AG09309 (cell line): Measurements from ENCODE around the gene SEMA3F.

Experiments
- DNase-seq: peaks from one replicate; pipeline ENCODE4 v3.0.0-alpha.2; 2010; ENCODE audit warnings: low read depth
- H3K4me3 ChIP-seq: 2 replicates; pipeline ENCODE4 v1.5.1; 2011; ENCODE audit warnings: mild to moderate bottlenecking, low read depth, low read length, moderate library complexity; ENCODE audit not compliant: control insufficient read depth
- TF ChIP-seq, protein P1 (sequence below): IDR thresholded peaks from 2 replicates; pipeline ENCODE4 v1.5.1; 2011; ENCODE audit warnings: mild to moderate bottlenecking, low read depth, low read length, inconsistent platforms; ENCODE audit not compliant: insufficient read depth, control insufficient read depth; ENCODE audit errors: missing control alignments

SEMA3F gene

DNA sequence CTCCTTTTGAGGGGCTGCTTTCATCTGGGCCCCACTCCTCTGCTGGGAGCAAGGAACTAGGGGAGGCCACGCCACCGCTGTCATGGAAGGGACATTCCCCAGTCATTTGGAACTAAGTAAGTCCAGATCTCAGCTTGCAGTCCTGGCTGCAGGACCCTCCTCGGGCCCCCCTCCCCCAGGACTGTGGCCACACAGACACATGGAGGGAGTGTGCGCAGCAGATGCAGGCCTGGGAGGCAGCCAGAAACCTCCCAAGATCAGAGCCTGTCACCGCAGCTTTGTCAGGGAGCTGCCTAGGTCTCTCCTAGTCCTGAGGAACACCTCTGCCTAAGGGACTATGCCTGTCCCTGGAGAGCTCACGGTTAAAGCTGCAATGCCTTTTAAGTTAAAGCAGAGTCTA, 7.3 kb upstream of the SEMA3F start:
- TF ChIP-seq, protein P1, sequence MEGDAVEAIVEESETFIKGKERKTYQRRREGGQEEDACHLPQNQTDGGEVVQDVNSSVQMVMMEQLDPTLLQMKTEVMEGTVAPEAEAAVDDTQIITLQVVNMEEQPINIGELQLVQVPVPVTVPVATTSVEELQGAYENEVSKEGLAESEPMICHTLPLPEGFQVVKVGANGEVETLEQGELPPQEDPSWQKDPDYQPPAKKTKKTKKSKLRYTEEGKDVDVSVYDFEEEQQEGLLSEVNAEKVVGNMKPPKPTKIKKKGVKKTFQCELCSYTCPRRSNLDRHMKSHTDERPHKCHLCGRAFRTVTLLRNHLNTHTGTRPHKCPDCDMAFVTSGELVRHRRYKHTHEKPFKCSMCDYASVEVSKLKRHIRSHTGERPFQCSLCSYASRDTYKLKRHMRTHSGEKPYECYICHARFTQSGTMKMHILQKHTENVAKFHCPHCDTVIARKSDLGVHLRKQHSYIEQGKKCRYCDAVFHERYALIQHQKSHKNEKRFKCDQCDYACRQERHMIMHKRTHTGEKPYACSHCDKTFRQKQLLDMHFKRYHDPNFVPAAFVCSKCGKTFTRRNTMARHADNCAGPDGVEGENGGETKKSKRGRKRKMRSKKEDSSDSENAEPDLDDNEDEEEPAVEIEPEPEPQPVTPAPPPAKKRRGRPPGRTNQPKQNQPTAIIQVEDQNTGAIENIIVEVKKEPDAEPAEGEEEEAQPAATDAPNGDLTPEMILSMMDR, result no peak
- no peak for DNase-seq

DNA sequence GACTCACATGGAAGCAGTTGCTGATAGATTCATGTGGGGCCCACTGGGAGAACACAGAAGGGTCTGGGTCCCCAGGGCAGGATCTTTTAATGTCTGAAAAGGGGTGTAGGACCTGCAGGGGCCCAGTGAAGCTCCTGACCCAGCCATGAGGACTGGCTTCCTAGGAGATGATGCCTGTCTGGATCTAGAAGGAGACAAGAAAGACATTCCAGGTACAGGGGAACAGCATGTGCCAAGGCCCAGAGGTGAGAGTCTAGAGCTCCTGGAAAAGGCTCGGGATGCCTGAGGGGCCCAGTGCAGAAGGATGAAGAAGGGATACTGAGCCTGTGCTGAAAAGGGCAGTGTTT, 4.7 kb upstream of the SEMA3F start:
- TF ChIP-seq, protein P1, result no peak
- H3K4me3 ChIP-seq, result no peak overlapping the region
- DNase-seq, result no peak

More for the DNA sequence above, 7.3 kb upstream of the SEMA3F start:
- H3K4me3 ChIP-seq, result no peak overlapping the region

DNA sequence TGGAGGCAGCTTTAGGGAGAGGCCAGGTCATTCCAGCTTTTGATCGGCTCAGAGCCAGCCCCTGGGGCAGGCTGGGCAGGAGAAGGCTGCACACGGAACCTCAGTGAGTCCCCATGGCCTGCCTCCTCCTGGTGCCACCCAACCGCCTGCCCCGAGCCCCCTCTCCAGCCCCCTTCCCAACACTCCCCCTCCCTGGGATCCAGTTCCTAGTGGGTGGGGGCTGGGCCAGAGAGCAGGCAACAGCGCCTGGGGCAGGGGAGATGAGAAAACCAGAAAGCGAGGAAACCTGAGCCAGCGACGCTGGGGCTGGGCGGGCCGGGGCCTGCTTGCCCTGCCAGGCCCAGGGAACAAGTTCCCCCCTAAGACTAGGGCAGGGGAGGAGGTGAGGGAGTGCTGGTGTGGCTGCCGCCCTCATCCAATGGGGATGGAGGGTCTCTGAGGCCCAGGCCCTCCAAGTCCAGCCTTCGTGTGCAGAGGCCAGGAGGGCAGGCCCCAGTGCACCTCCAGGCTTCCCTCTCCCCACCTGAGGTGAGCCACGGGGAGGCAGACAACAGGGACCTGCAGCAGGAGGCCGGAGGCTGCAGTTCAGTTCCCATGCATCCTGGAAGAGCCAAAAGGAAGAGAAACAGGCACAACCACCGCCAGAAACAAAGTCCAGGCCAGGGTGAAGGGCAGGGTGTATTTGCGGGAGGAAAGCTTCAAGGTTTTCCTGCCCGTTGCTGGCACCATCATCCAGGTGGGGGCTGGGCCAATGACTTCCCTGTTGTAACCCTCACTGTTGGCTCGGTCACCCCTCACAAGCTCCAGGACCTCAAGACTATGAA, 4.0 kb upstream of the SEMA3F start:
- DNase-seq, result no peak
- no peak overlapping the region for H3K4me3 ChIP-seq
- TF ChIP-seq, protein P1, result no peak

DNA sequence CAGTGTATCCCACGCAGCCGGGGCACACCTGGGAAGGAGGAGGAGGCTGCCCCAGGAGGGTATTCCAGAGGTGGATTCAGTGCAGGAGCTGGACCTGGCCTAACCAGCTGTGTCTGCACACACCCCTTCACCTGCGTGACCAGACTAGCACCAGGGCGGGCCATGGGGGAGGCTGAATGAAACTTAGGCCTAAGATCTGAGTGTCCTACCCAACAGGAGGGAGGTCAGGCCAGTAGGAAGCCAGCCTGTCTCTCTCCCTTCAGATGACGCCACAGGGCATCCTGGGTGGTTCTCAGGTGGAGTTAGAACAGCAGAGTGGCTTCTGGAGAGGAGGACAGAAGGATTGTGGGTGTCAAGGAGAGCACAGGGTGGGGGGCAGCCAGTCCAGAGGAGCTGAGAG, 3.4 kb upstream of the SEMA3F start:
- no peak overlapping the region for H3K4me3 ChIP-seq
- TF ChIP-seq, protein P1, result no peak
- DNase-seq, result no peak

DNA sequence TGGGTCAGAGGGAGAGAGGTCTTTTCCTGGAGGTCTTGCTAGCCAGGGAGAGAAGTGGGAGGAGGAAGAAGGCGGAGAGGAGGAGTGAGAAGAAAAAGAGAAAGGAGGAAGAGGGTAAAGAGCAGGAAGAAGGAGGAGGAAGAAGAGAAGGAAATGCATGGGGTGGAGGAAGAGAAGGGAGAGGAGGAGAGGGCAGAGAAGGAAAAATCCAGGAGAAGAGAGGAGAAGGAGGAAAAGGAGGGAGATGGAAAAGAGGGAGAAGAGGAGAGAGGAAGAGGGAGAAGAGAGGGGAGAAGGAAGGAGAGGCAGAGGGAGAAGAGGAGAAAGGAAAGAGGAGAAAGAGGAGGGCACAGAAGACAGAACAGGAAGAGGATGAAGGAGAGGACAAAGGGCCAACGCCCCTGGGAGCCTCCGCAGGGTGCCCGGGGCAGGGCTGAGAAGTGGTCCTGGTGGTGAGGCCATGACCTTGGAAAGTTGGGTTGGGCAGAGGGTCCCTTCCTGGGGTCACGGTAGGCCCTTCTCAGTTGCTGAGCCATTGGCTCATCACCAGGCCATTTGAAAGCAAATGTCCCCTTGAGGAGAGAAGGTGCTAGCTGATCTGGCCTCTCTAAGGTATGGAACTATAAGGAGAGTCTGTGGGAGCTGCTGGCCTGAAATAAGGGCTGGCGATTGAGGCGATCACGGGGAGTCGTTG, 1.2 kb upstream of the SEMA3F start:
- DNase-seq, result no peak
- TF ChIP-seq, protein P1, result no peak
- no peak overlapping the region for H3K4me3 ChIP-seq

DNA sequence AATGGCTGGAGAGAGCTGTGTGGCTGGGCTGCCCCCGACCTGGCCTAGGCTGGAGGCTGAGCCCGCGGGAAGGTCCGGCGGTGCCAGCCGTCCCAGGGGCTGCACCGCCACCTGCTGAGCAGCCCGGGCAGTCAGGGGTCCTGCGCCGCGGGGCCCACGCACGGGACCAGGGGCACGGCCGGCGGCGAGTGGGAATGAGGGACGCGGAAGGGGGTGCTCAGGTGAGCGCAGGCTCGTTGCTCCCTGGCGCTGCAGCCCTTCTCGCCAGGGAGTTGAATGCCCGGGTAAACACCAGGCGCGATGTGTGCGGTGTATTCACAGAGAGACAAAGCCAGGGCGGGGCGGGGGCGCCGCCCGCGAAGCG, 666 bp upstream of the SEMA3F start:
- DNase-seq, result no peak
- H3K4me3 ChIP-seq, result no peak overlapping the region
- TF ChIP-seq, protein P1, result no peak
